ENCODE data around the gene CPS1. TPM values are rescaled to one million over a fixed set of nuclear protein-coding genes. Genes with fewer than 3 reads are reported as not detected.

The CPS1 gene
- total RNA-seq, 1 experiment from 2014 or later = 9.0 TPM

GRCh38 chr2:210626849-210627248 is 70.5 kb downstream of the CPS1 start:
- H3K4me1 Mint-ChIP-seq = peaks cover 20% of the 10 kb centered on the region
- peak overlapping the region; percentile 74 for H3K27ac Mint-ChIP-seq
- ATAC-seq = no peak
- no peaks in the 10 kb centered on the region for H3K27me3 Mint-ChIP-seq (ENCODE audit: low read depth)
- no peak for DNase-seq (ENCODE audit: low spot score)
- ChIA-PET POLR2A (no interaction called here), CTCF (no interaction called here)
- no peaks in the 10 kb centered on the region for H3K9me3 Mint-ChIP-seq
- no peak overlapping the region for H3K4me3 Mint-ChIP-seq
- H3K36me3 Mint-ChIP-seq = no peaks in the 10 kb centered on the region
- TF ChIP-seq ETV6 (CRISPR knock-in tag; IDR thresholded peaks at IDR 0.05) (no peak), ZNF121 (CRISPR knock-in tag; IDR thresholded peaks at IDR 0.05) (no peak), GRHL2 (CRISPR knock-in tag; IDR thresholded peaks at IDR 0.05; ENCODE audit: insufficient replicate concordance, severe bottlenecking) (no peak), ELF4 (CRISPR knock-in tag; IDR thresholded peaks at IDR 0.05; ENCODE audit: low read depth) (no peak), NFATC4 (CRISPR knock-in tag; IDR thresholded peaks at IDR 0.05) (no peak), TP53 (CRISPR knock-in tag; IDR thresholded peaks at IDR 0.05) (no peak)
- TF ChIP-seq, protein P1, sequence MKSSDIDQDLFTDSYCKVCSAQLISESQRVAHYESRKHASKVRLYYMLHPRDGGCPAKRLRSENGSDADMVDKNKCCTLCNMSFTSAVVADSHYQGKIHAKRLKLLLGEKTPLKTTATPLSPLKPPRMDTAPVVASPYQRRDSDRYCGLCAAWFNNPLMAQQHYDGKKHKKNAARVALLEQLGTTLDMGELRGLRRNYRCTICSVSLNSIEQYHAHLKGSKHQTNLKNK (CRISPR knock-in tag; IDR thresholded peaks at IDR 0.05) = no peak

DNA sequence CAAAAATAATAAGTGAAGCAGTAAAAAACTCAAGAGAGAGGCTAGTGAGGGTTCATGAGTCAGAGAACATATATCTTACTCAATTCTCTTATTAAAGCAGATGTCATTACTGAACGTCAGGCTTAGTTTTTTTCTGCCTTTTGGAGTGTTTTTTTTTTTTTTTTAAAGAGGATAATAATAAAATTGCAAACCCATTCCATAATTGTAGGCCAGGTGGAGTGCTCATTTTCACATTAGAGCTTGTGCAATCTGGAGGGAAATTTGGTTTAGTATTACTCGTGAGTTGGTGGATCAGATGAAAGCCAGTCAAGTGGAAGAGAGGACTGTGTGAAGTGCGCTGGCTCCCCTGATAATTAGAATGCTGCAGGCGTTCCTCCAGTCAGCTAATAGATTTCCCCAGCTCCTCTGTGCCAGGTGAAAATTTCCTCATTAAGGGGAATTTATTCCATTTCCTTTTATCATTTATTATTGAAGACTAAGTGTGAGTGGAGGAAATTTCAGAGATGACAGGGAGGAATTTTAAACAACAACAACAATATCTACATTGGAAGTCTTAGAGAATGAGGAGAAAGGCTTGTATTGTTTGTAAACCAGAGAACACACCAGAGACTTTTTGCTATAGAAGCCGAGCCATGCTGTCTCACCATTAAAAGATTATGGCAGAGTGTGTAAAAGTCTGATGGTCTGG is 74.6 kb downstream of the CPS1 start:
- no peak overlapping the region for H3K27ac Mint-ChIP-seq
- TF ChIP-seq NR1H2 (CRISPR knock-in tag; IDR thresholded peaks at IDR 0.05) = no peak
- TF ChIP-seq CTCF (IDR thresholded peaks at IDR 0.05) = no peak
- no peak for TF ChIP-seq FOXJ3 (CRISPR knock-in tag; IDR thresholded peaks at IDR 0.05; ENCODE audit: borderline replicate concordance)
- no peak for TF ChIP-seq SOX15 (CRISPR knock-in tag; IDR thresholded peaks at IDR 0.05)
- TF ChIP-seq ZSCAN18 (CRISPR knock-in tag; IDR thresholded peaks at IDR 0.05) = no peak
- TF ChIP-seq ETV6 (CRISPR knock-in tag; IDR thresholded peaks at IDR 0.05) = no peak
- no peak for TF ChIP-seq EMX1 (CRISPR knock-in tag; IDR thresholded peaks at IDR 0.05)
- TF ChIP-seq, protein P2, sequence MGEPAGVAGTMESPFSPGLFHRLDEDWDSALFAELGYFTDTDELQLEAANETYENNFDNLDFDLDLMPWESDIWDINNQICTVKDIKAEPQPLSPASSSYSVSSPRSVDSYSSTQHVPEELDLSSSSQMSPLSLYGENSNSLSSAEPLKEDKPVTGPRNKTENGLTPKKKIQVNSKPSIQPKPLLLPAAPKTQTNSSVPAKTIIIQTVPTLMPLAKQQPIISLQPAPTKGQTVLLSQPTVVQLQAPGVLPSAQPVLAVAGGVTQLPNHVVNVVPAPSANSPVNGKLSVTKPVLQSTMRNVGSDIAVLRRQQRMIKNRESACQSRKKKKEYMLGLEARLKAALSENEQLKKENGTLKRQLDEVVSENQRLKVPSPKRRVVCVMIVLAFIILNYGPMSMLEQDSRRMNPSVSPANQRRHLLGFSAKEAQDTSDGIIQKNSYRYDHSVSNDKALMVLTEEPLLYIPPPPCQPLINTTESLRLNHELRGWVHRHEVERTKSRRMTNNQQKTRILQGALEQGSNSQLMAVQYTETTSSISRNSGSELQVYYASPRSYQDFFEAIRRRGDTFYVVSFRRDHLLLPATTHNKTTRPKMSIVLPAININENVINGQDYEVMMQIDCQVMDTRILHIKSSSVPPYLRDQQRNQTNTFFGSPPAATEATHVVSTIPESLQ (CRISPR knock-in tag; IDR thresholded peaks at IDR 0.05) = no peak
- no peak for TF ChIP-seq ZNF423 (CRISPR knock-in tag; IDR thresholded peaks at IDR 0.05)
- TF ChIP-seq, protein P3, sequence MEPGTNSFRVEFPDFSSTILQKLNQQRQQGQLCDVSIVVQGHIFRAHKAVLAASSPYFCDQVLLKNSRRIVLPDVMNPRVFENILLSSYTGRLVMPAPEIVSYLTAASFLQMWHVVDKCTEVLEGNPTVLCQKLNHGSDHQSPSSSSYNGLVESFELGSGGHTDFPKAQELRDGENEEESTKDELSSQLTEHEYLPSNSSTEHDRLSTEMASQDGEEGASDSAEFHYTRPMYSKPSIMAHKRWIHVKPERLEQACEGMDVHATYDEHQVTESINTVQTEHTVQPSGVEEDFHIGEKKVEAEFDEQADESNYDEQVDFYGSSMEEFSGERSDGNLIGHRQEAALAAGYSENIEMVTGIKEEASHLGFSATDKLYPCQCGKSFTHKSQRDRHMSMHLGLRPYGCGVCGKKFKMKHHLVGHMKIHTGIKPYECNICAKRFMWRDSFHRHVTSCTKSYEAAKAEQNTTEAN (CRISPR knock-in tag; IDR thresholded peaks at IDR 0.05) = no peak
- no peak for TF ChIP-seq AR (CRISPR knock-in tag; IDR thresholded peaks at IDR 0.05)
- TF ChIP-seq, protein P4, sequence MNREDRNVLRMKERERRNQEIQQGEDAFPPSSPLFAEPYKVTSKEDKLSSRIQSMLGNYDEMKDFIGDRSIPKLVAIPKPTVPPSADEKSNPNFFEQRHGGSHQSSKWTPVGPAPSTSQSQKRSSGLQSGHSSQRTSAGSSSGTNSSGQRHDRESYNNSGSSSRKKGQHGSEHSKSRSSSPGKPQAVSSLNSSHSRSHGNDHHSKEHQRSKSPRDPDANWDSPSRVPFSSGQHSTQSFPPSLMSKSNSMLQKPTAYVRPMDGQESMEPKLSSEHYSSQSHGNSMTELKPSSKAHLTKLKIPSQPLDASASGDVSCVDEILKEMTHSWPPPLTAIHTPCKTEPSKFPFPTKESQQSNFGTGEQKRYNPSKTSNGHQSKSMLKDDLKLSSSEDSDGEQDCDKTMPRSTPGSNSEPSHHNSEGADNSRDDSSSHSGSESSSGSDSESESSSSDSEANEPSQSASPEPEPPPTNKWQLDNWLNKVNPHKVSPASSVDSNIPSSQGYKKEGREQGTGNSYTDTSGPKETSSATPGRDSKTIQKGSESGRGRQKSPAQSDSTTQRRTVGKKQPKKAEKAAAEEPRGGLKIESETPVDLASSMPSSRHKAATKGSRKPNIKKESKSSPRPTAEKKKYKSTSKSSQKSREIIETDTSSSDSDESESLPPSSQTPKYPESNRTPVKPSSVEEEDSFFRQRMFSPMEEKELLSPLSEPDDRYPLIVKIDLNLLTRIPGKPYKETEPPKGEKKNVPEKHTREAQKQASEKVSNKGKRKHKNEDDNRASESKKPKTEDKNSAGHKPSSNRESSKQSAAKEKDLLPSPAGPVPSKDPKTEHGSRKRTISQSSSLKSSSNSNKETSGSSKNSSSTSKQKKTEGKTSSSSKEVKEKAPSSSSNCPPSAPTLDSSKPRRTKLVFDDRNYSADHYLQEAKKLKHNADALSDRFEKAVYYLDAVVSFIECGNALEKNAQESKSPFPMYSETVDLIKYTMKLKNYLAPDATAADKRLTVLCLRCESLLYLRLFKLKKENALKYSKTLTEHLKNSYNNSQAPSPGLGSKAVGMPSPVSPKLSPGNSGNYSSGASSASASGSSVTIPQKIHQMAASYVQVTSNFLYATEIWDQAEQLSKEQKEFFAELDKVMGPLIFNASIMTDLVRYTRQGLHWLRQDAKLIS (CRISPR knock-in tag; IDR thresholded peaks at IDR 0.05; ENCODE audit: borderline replicate concordance) = no peak
- TF ChIP-seq NFATC4 (CRISPR knock-in tag; IDR thresholded peaks at IDR 0.05) = no peak
- no peak for TF ChIP-seq ZBTB21 (CRISPR knock-in tag; IDR thresholded peaks at IDR 0.05; ENCODE audit: borderline replicate concordance)

More for the DNA sequence above, 74.6 kb downstream of the CPS1 start:
- Mint-ChIP-seq H3K27me3 (ENCODE audit: low read depth) (no peaks in the 10 kb centered on the region), H3K4me3 (no peak overlapping the region), H3K4me1 (peaks cover 12% of the 10 kb centered on the region), H3K36me3 (no peaks in the 10 kb centered on the region), H3K9me3 (peaks cover 3% of the 10 kb centered on the region; the same call in 1 of the 2 replicates)
- ChIA-PET CTCF (no interaction called here), POLR2A (interaction anchor here (0.6 kb wide), 1 partner anchor 91 kb away, joined by 3 read pairs; no protein-coding TSS in a partner anchor)
- no peak for ATAC-seq
- DNase-seq (ENCODE audit: low spot score) = no peak
